Upper lobe of left lung (tissue), 6 donors: Measurements from ENCODE around the gene LIN7B. TPM values are rescaled to one million over a fixed set of nuclear protein-coding genes. Genes with fewer than 3 reads are reported as not detected.
A peak's percentile ranks its signal among the peaks of the same experiment; 100 is the strongest.

ENCODE experiments used
- ATAC-seq, 2 donors: fragments of 200-7000 bp; cut with Tn5 transposase; one replicate each; pipeline ENCODE4 v1.9.1; 2022; ENCODE audit warnings: mild to moderate bottlenecking in 2 of 2, moderate library complexity in 2 of 2; ENCODE audit not compliant: low FRiP score in 2 of 2
- DNase-seq, 2 donors: peaks; one replicate each; pipeline ENCODE4 v3.0.0-alpha.2; 2019 to 2020
- H3K27ac ChIP-seq, 4 donors: fragments of 200-600 bp; sonication (generic); one replicate each; pipeline ENCODE4 v1.5.1; 2016 to 2019
- H3K27me3 ChIP-seq, 4 donors: fragments of 200-600 bp; sonication (generic); one replicate each; pipeline ENCODE4 v1.5.1; 2017 to 2019
- H3K36me3 ChIP-seq, 4 donors: fragments of 200-600 bp; sonication (generic); one replicate each; pipeline ENCODE4 v1.5.1; 2016 to 2019
- H3K4me1 ChIP-seq, 4 donors: fragments of 200-600 bp; sonication (generic); one replicate each; pipeline ENCODE4 v1.5.1; 2018 to 2019
- H3K4me3 ChIP-seq, 4 donors: fragments of 200-600 bp; sonication (generic); one replicate each; pipeline ENCODE4 v1.5.1; 2017 to 2019; ENCODE audit warnings: mild to moderate bottlenecking in 2 of 4, moderate library complexity in 1 of 4
- H3K9me3 ChIP-seq, 4 donors: fragments of 200-600 bp; sonication (generic); one replicate each; pipeline ENCODE4 v1.5.1; 2018 to 2019
- CTCF ChIP-seq, 6 experiments: fragments of 450-650 bp in 4 of 6; fragments of 200-600 bp in 2 of 6; sonication (generic) in 2 of 6; IDR thresholded peaks; one replicate each; pipeline ENCODE4 v1.5.1; 2016 to 2019; ENCODE audit warnings: antibody characterized with exemption in 6 of 6
- EP300 ChIP-seq, 4 donors: sonication (generic); formaldehyde crosslinking; IDR thresholded peaks; one replicate each; pipeline ENCODE4 v1.5.1; 2017; ENCODE audit warnings: antibody characterized with exemption in 4 of 4, control low read depth in 2 of 4
- POLR2A ChIP-seq, 4 donors: fragments of 450-650 bp; IDR thresholded peaks; one replicate each; pipeline ENCODE4 v1.5.1; 2016 to 2017; ENCODE audit warnings: antibody characterized with exemption in 4 of 4, mild to moderate bottlenecking in 2 of 4
- POLR2AphosphoS5 ChIP-seq, 2 donors: sonication (generic); formaldehyde crosslinking; IDR thresholded peaks; one replicate each; pipeline ENCODE4 v1.5.1; 2017; ENCODE audit warnings: antibody characterized with exemption in 2 of 2
- WGBS, 2 donors: methylation state at CpG; one replicate each; pipeline ENCODE4 v1.1.5; 2017 to 2018; 5-methylcytosine and 5-hydroxymethylcytosine counted together
- total RNA-seq, 6 donors: library from RNA; depleted of rRNA in 4 of 6; stranded (reverse); fragments of >200 nt in 4 of 6; gene quantifications; one replicate each; pipeline versions ENCODE4 v1.1.0 to v1.2.1, GENCODE V29; 2016 to 2021
- donor health status: DM: no; HTN: no; CAD: no; lungs with moderate emphysema.
- donor health status: DM: no; HTN: yes; CAD: no; lungs with severe emphysema.

LIN7B gene
- total RNA-seq, 6 donors from 2014 or later = 3.1 to 10.2 (median 7.6) TPM

- H3K4me1 ChIP-seq = peaks cover 4 to 5% (median 4%) of the 10 kb centered on the region in 4 donors
- no peak for TF ChIP-seq POLR2A (IDR thresholded peaks at IDR 0.05)
- TF ChIP-seq POLR2AphosphoS5 (IDR thresholded peaks at IDR 0.05) = no peak
- TF ChIP-seq CTCF (IDR thresholded peaks at IDR 0.05) = no peak
- TF ChIP-seq EP300 (IDR thresholded peaks at IDR 0.05) = no peak
- H3K27ac ChIP-seq = no peak overlapping the region
- WGBS, 2 donors = 89 to 91% methylated on average over 9 to 12 of the region's 12 CpGs
- ATAC-seq (no peak), DNase-seq (peak in 1 of 2 donors; percentile 47)
- H3K27me3 ChIP-seq = no peaks in the 10 kb centered on the region
- no peak overlapping the region for H3K4me3 ChIP-seq
- peaks cover 19 to 99% (median 87%) of the 10 kb centered on the region in 4 donors for H3K36me3 ChIP-seq
- no peaks in the 10 kb centered on the region for H3K9me3 ChIP-seq
Measured at GRCh38 chr19:49101160-49101559, 13.0 kb upstream of the LIN7B start.

- Histone ChIP-seq H3K4me1 (peaks cover 4% of the 10 kb centered on the region in 4 donors), H3K27me3 (no peaks in the 10 kb centered on the region), H3K9me3 (no peaks in the 10 kb centered on the region), H3K36me3 (peaks cover 19 to 99% (median 91%) of the 10 kb centered on the region in 4 donors), H3K4me3 (no peak overlapping the region), H3K27ac (no peak overlapping the region)
- ATAC-seq (no peak), DNase-seq (peak in 1 of 2 donors; percentile 41)
- 89 to 93% methylated on average over 11 to 12 of the region's 12 CpGs for WGBS, 2 donors
- TF ChIP-seq POLR2AphosphoS5 (IDR thresholded peaks at IDR 0.05) (no peak), POLR2A (IDR thresholded peaks at IDR 0.05) (no peak), CTCF (IDR thresholded peaks at IDR 0.05) (no peak), EP300 (IDR thresholded peaks at IDR 0.05) (no peak)
Measured at GRCh38 chr19:49102303-49102702, 11.9 kb upstream of the LIN7B start.

- H3K27ac ChIP-seq = no peak overlapping the region
- peak in 1 of 2 donors; percentile 49 for DNase-seq
- WGBS, 2 donors = 92 to 93% methylated on average over 17 to 32 of the region's 33 CpGs
- no peaks in the 10 kb centered on the region for H3K4me1 ChIP-seq
- H3K9me3 ChIP-seq = no peaks in the 10 kb centered on the region
- TF ChIP-seq POLR2AphosphoS5 (IDR thresholded peaks at IDR 0.05) = no peak
- TF ChIP-seq EP300 (IDR thresholded peaks at IDR 0.05) = no peak
- no peak for TF ChIP-seq POLR2A (IDR thresholded peaks at IDR 0.05)
- TF ChIP-seq CTCF (IDR thresholded peaks at IDR 0.05) = no peak
- no peaks in the 10 kb centered on the region for H3K27me3 ChIP-seq
- H3K4me3 ChIP-seq = no peak overlapping the region
- peaks cover 28 to 100% (median 99%) of the 10 kb centered on the region in 4 donors for H3K36me3 ChIP-seq
- no peak for ATAC-seq
Measured at GRCh38 chr19:49103331-49104085, 10.7 kb upstream of the LIN7B start.

GRCh38 chr19:49104229-49104864 lies 9.8 kb upstream of the LIN7B start:
- Histone ChIP-seq H3K27ac (no peak overlapping the region), H3K4me1 (no peaks in the 10 kb centered on the region), H3K27me3 (no peaks in the 10 kb centered on the region), H3K9me3 (no peaks in the 10 kb centered on the region), H3K36me3 (peaks cover 28 to 100% (median 95%) of the 10 kb centered on the region in 4 donors), H3K4me3 (no peak overlapping the region)
- TF ChIP-seq POLR2AphosphoS5 (IDR thresholded peaks at IDR 0.05) = no peak
- TF ChIP-seq POLR2A (IDR thresholded peaks at IDR 0.05) = no peak
- TF ChIP-seq EP300 (IDR thresholded peaks at IDR 0.05) = no peak
- no peak for TF ChIP-seq CTCF (IDR thresholded peaks at IDR 0.05)
- DNase-seq (peak in 1 of 2 donors; percentile 54), ATAC-seq (no peak)
- 79 to 82% methylated on average over 24 to 30 of the region's 30 CpGs for WGBS, 2 donors
